Right ventricle myocardium superior (tissue), 1 donor: ENCODE data around the gene SH3PXD2A. TPM values are rescaled to one million over a fixed set of nuclear protein-coding genes. Genes with fewer than 3 reads are reported as not detected.

Experiments used
- ATAC-seq: fragments of 200-7000 bp; cut with Tn5 transposase; one replicate; pipeline ENCODE4 v1.9.1; 2020; ENCODE audit warnings: mild to moderate bottlenecking; ENCODE audit not compliant: poor library complexity
- DNase-seq: peaks from one replicate; pipeline ENCODE4 v3.0.0-alpha.2; 2020
- intact Hi-C: fragments of 100-400 bp; cut with DNase I; formaldehyde crosslinking; loops from one replicate; pipeline ENCODE4 v1.11.2; 2022
- total RNA-seq: library from RNA; stranded (reverse); fragmentation: NEBNext Ultra II Directional; extraction: Animal tissue kit (Norgen Biotek cat#: 25700); gene quantifications from one replicate; pipeline ENCODE4 v1.2.1, GENCODE V29; 2021
- donor health status: DM: no; HTN: yes; CAD: no; lungs with severe emphysema.

SH3PXD2A gene
- total RNA-seq, 1 donor from 2014 or later, result 27.0 TPM

- ATAC-seq (no peak), DNase-seq (no peak)
- intact Hi-C loops, result no loop called here
Measured at GRCh38 chr10:103583871-103584215, 271.5 kb downstream of the SH3PXD2A start.

DNA sequence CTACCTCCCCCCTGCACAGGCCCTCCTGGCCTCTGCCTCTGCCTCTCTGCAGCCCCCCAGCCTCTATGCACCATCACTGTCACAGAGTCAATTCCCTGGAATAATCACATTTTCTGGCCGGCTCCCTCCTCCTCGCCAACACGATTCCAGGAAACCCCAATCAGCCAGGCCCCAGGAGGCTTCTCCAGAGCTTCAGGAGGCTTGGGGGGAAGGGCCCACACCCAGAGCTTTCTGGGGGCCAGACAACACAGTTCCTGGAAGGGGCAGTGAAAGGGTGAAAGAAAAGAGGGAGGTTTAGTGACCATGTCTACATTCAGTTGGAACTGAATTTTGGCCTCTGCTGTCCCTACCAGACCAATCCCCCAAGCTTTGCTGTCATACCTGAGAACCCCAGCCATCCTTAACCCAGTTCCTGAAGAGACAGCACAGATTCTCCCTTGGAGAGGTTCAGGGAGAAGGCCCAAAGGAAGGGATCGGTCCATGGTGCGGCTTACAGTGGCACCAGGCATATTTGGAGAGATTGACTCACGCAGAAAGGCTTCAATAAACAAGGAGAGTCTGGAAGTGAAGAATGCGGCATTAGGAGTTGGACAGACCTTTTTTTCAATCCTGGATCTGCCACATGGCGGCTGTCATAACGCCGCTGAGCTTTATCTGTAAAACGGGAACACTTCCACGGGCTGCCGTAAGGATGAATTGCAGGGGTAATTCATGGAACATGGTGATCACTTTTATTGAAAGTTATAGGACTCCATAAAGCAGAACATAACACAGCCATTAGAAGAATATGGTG lies 272.8 kb downstream of the SH3PXD2A start:
- no peak for ATAC-seq
- no peak for DNase-seq

GRCh38 chr10:103581499-103581898 lies 273.9 kb downstream of the SH3PXD2A start:
- DNase-seq (no peak), ATAC-seq (no peak)
- intact Hi-C loops, result no loop called here

More for the DNA sequence above, 272.8 kb downstream of the SH3PXD2A start:
- intact Hi-C loops, result no loop called here

- intact Hi-C loops, result no loop called here
- no peak for DNase-seq
- ATAC-seq, result peak; percentile 42
Measured at GRCh38 chr10:103580430-103580829, 274.9 kb downstream of the SH3PXD2A start.

- no peak for ATAC-seq
- intact Hi-C loops, result no loop called here
- DNase-seq, result no peak
Measured at GRCh38 chr10:103580011-103580410, 275.4 kb downstream of the SH3PXD2A start.

DNA sequence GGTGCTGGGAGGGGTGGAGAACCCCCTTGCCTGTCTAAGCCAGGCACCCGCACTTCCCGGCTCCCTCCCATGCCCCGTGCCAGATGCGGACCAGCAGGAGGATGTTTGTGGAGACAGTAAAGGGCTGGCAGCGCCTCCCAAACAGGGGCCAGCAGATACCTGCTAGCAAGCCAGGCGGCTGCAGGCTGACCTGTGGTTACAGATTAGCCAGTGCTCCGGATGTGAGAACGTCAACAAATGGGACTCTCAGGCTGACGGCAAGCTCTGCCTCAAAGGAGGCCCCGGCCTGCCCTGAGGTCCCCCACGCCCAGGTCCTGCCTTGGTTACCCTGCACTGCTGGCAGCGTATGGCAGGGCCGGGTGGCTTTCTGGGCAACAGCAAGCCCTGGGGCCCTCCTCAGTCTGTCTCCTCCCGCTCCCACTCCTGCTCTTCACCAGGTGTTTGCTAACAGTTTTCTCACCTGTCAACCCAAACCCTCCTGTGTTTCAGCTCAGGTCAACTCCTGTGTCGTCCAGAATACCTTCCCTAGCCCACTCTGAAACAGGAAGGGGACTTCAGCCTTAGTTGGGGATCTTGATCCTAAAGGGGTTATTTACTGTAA lies 276.5 kb downstream of the SH3PXD2A start:
- intact Hi-C loops, result no loop called here
- ATAC-seq, result no peak

GRCh38 chr10:103576862-103577261 lies 278.5 kb downstream of the SH3PXD2A start:
- intact Hi-C loops, result no loop called here
- ATAC-seq (no peak), DNase-seq (no peak)

More for the DNA sequence above, 276.5 kb downstream of the SH3PXD2A start:
- DNase-seq, result no peak

- intact Hi-C loops, result no loop called here
- no peak for DNase-seq
- ATAC-seq, result no peak
Measured at GRCh38 chr10:103576076-103576471, 279.3 kb downstream of the SH3PXD2A start.

GRCh38 chr10:103575416-103576075 lies 279.8 kb downstream of the SH3PXD2A start:
- DNase-seq (no peak), ATAC-seq (no peak)
- intact Hi-C loops, result no loop called here

GRCh38 chr10:103574097-103575061 lies 281.0 kb downstream of the SH3PXD2A start:
- intact Hi-C loops, result no loop called here
- DNase-seq (no peak), ATAC-seq (no peak)

GRCh38 chr10:103573205-103573487 lies 282.2 kb downstream of the SH3PXD2A start:
- intact Hi-C loops, result no loop called here
- ATAC-seq, result no peak
- DNase-seq, result no peak

DNA sequence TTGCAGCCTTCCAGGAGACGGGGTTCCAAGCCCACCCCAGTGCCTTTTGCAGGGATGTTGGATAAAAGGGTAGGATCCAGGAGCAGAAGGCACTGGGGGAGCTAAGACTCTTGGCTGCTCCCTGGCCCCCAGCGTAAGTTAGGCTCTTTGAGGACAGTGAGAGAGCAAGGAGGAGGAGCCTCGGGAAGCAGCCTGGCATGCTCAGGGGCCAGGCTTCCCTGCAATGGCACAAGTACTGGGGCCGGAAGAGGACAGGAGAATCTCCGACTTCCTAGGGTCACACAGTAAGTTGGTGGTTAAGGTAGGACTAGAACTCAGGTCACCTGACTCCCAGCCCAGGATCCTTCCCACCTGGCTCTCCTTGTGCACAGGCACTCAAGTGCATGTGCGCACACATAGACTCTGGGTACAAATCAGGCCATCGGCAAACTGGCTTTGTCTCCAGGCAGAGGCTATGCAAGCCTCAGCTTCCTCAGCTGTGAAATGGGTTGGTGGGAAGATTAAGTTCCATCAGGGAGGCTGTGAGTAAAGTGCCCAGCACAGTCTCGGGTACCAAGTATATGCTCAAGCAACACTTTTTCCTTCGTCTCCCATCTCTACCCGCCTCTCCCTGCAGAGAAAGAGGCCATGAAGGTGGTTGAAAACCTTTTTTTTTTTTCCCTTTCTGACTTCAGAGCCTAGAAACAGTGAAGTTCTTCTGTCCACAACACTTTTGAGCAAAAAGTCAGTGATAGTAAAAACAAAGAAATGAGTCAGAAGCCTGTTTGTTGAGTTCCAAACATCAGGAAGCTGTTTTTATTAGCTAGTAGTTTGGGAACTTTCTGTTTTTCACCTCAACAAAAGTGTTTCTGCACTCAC lies 282.8 kb downstream of the SH3PXD2A start:
- intact Hi-C loops, result no loop called here
- ATAC-seq, result no peak
- DNase-seq, result no peak

GRCh38 chr10:103571656-103571975 lies 283.8 kb downstream of the SH3PXD2A start:
- ATAC-seq, result no peak
- intact Hi-C loops, result no loop called here
- DNase-seq, result no peak

- intact Hi-C loops, result no loop called here
- DNase-seq, result no peak
- no peak for ATAC-seq
Measured at GRCh38 chr10:103570844-103571655, 284.3 kb downstream of the SH3PXD2A start.

DNA sequence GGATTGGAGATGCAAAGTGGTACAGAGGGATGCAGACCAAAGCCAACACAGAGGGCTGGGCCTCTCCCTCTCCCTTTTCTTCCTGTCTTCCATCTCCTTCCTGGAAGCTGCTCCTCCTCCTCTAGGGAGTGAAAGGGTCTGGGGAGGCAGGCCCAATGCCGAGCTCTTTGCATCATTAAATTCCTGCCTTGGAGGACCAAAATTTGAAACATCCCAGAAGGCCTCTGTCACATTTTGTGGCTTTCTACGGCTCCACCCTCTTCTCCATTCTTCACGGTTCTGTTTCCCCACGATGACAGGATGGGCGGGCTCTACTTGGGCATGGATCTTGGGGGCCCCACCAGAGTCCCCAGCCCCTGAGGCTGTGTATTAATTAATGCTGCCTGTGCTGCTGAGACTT lies 285.5 kb downstream of the SH3PXD2A start:
- no peak for ATAC-seq
- intact Hi-C loops, result no loop called here
- DNase-seq, result no peak

DNA sequence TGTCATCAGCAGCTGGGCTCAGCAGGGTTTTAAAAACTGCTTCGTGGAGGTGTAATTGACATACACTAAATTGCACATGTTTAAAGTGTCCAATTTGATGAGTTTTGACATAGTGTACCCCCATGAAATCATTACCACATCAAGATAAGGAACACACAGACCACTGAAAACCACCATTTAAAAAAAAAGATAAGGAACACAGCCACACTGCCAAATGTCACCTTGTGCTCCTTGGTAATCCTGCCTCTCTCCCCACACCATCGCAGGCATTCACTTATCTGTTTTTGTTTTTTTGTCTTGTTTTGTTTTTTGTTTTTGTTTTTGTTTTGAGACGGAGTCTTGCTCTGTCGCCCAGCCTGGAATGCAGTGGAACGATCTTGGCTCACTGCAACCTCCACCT lies 286.9 kb downstream of the SH3PXD2A start:
- no peak for ATAC-seq
- no peak for DNase-seq
- intact Hi-C loops, result no loop called here

DNA sequence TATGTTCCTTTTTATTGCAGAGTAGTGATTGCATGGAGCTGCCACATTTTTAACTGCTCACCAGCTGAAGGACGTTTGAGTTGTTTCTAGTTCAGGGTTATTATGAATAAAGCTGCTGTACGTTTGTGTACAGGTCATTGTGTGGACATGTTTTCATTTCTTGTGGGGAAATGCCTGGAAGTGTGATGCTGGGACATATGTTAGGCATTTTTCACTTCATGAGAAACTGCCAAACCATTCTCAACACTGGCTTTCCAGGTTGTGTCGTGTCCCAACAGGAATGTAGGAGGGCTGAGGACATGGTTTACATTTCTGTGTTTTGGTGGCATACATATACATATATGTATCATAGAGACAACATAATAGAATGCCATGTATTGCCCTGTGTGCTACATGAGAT lies 288.8 kb downstream of the SH3PXD2A start:
- DNase-seq (no peak), ATAC-seq (no peak)
- intact Hi-C loops, result no loop called here
